ENCODE results near the gene COL7A1.

- no peak for TF ChIP-seq POLR2A (IDR thresholded peaks at IDR 0.05)
- TF ChIP-seq CTCF (IDR thresholded peaks at IDR 0.05) = no peak
- no peak for TF ChIP-seq EP300 (IDR thresholded peaks at IDR 0.05)
Observed at GRCh38 chr3:48563382-48563918, 31.7 kb downstream of the COL7A1 start, which contains the start of gene UCN2.

Data from tibial nerve (tissue), 4 donors.